HG02885 (cell line): ENCODE data around the gene RPS28.
A peak's percentile ranks its signal among the peaks of the same experiment; 100 is the strongest.
"Not testable (repeated sequence)": the region's sequence is repeated elsewhere in the genome, so short reads cannot be mapped to it uniquely, and the experiment has no call there.

Experiments
- ATAC-seq: cut with Tn5 transposase; IDR thresholded peaks from one replicate; pipeline ENCODE4 v1.9.1; 2021; ENCODE audit warnings: mild to moderate bottlenecking; ENCODE audit not compliant: unreplicated experiment, poor library complexity

The RPS28 gene

DNA sequence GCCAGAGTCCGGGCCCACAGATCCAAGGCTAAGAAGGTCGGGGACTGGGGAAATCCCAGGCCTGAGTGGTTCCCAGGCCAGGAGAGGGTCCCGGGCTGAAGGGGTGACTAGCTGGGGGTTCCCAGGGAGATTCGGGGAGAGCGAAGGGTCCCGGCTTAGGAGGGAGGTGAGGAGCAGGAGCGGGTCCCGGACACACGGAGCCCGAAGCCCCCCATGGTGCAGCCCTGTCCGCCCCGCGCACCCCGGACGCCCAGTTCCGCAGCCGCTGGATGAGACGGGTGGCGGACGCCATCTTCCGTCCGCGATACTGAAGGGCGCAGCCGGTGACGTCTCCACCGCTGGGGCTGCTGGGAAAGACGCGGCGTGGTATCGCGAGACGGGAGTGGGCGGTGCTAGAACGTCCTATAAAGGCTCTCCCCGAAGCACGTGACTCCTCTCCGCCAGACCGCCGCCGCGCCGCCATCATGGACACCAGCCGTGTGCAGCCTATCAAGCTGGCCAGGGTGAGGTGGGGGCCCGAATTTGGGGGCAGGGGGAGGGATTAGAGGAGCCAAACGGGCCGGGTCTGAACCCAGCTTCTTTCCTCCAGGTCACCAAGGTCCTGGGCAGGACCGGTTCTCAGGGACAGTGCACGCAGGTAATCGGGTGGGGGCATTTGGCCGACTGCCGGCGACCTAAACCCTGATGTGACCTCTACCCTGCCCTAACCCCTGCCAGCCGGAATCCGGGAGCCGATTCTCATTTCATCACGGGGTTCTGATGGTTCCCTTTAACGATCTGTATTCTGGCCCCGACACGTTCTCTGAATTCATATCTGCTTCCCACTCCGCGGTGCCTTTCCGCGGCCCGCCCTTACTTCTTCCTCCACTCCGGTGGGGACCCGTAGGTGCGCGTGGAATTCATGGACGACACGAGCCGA, at the start of gene RPS28, which contains the start of gene NDUFA7:
Gene RPS28, plus strand, starts transcription at position 430 of the 919 bp plus-strand sequence. Its CDS starts 35 bp downstream, at position 465.
Gene NDUFA7, minus strand, starts transcription at position 309 of the 919 bp plus-strand sequence. Its CDS starts 17 bp downstream, at position 292.
- peak; percentile 89 for ATAC-seq

DNA sequence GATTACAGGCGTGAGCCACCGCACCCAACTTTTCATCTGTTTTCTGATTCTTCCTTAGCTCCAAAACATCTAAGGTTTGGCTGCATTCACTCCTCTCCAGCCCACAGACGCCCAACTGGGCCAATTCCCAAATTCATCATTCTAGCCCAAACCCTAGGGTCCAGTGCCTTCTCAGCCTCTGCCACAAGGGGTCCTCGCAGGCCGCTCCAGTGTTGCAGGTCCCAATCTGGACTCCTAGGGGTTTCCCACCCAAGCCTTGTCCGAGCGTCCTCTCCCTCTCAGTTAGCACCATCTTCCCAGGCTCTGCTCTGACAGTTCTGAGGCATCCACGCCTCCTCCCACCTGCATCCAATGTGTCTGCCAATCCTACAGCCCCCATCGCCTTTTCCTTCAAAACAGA, 44.8 kb upstream of the RPS28 start:
- ATAC-seq = not testable (repeated sequence)

DNA sequence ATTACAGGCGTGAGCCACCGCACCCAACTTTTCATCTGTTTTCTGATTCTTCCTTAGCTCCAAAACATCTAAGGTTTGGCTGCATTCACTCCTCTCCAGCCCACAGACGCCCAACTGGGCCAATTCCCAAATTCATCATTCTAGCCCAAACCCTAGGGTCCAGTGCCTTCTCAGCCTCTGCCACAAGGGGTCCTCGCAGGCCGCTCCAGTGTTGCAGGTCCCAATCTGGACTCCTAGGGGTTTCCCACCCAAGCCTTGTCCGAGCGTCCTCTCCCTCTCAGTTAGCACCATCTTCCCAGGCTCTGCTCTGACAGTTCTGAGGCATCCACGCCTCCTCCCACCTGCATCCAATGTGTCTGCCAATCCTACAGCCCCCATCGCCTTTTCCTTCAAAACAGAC, 30.0 kb upstream of the RPS28 start:
- not testable (repeated sequence) for ATAC-seq

GRCh38 chr19:8302357-8302691, 19.0 kb upstream of the RPS28 start:
- ATAC-seq = no peak

- ATAC-seq = no peak
These were observed 18.6 kb upstream of the RPS28 start for GRCh38 chr19:8302734-8303133.

GRCh38 chr19:8304841-8305621, 16.3 kb upstream of the RPS28 start:
- no peak for ATAC-seq

- no peak for ATAC-seq
These were observed 15.5 kb upstream of the RPS28 start for GRCh38 chr19:8305798-8306197.

DNA sequence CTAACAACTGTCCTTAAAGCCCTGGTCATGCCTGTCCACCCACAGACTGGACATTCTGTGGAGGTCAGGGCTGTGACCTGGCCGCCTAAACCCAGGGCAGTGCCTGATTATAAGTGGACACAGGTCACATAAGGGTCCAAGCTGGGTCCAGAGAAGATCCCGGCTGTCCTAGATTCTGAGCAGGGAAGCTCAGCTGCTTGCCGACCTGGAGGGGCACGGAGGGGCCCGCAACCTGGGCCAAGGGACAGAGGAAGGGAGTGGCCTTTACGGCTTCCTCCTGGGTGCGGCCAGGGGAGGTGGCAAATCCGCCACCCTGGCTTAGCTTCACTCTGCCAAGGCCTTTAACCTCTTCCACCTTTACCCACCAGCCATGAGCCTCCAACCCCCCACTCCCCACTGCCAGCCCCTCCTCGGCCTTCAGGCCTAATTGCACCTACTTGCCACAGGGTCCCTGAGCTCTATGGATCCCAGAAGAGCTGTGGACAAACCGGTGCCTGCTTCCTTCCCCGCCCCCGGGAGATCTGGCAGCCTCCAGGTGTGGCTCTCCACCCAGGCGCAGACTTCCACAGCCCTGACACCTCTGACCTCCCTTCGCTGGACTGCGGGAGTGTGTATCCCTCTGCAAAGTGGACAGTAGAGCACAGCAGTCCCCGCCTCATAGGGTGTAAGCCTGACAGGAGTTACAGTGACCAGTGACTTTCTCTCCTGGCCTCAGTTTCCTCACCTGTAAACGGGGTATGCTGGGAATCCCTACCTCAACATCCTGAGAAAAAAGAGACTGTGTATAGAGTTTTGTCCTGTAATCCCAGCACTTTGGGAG, 14.9 kb upstream of the RPS28 start:
- no peak for ATAC-seq

- no peak for ATAC-seq
These were observed 13.8 kb upstream of the RPS28 start for GRCh38 chr19:8307400-8307964.

DNA sequence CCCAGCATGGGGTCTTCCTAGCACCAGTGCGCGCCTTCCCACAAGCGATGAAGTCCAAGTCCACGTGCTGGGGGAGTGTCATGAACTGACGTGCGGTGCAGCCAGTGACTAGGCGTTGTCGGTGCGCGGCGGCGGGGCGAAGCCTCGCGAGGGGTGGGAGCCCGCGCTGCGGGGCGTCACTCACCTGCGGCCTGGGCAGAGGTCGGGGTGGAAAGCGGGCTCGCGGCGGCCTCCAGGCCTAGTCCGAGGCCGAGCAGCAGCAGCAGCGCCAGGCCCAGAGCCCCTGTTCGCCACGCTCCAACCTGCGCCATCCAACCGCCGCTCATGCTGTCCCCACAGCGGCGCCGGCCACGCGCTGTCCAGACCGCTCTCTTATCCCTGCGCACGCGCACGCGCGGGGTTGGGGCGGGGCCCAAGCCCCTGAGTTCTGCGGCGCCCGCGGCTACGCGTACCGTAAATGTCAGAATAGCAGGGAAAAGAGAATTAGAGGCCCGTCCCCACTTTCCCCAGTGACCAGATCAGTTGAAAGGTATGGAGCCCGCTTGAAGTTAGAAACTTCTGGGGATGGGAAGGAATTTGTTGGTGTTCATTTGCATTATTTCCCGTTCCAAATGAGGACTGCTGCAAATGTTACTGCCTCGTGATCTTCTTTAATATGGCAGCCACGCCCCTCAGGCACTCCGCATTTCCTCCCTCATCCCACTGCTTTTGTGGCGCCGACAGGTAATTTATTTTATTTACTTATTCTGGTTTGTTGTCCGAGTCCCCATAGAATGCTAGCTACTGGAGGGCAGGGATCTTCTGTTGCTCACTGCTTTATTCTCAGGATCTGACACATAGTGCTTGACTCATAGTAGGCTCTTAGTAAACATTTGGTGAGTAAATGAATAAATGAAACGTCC, 13.1 kb upstream of the RPS28 start, which contains the start of gene CD320:
Gene CD320, minus strand, starts transcription at position 394 of the 902 bp plus-strand sequence. Its CDS starts 68 bp downstream, at position 326.
- ATAC-seq = peak; percentile 79

DNA sequence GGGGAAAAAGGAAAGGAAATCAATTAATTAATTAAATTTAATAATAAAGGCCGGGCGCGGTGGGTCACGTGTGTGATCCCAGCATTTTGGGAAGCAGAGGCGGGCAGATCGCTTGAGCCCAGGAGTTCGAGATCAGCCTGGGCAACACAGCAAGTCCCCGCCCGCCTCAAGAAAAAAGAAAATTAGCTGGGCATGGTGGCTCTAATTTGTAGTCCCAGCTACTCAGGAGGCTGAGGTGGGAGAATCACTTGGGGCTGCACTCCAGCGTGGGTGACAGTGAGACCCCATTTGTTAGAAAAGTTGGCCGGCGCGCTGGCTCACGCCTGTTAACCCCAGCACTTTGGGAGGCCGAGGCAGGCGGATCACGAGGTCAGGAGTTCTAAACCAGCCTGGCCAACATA, 12.4 kb upstream of the RPS28 start:
- no peak for ATAC-seq

- ATAC-seq = no peak
These were observed 10.8 kb upstream of the RPS28 start for GRCh38 chr19:8310342-8311055.

GRCh38 chr19:8311461-8312260, 9.6 kb upstream of the RPS28 start:
- no peak for ATAC-seq

- ATAC-seq = not testable (repeated sequence)
These were observed 6.2 kb upstream of the RPS28 start for GRCh38 chr19:8314981-8315640.

- ATAC-seq = no peak
These were observed 4.8 kb upstream of the RPS28 start for GRCh38 chr19:8316351-8317125.

DNA sequence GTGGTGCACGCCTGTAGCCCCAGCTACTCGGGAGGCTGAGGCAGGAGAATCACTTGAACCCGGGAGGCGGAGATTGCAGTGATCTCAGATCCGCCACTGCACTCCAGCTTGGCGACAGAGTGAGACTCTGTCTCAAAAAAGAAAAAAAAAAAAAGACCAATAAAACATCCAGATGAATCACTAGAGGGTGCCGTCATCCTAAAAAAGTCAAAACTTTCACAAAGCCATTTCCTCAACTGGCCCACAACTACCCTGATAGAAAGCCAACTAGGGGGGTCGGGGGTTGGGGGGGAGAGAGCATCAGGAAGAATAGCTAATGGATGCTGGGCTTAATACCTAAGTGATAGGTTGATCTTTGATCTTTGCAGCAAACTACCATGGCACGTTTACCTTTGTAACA, 2.5 kb upstream of the RPS28 start:
- not testable (repeated sequence) for ATAC-seq
